ENCODE measurements around the gene EPHB1.

Gene EPHB1

GRCh38 chr3:134869153-134869726, 74.2 kb downstream of the EPHB1 start:
- DNase-seq (ENCODE audit: low read depth, low spot score) = no peak
- no peak overlapping the region for H3K4me3 ChIP-seq (ENCODE audit: low read length)

DNA sequence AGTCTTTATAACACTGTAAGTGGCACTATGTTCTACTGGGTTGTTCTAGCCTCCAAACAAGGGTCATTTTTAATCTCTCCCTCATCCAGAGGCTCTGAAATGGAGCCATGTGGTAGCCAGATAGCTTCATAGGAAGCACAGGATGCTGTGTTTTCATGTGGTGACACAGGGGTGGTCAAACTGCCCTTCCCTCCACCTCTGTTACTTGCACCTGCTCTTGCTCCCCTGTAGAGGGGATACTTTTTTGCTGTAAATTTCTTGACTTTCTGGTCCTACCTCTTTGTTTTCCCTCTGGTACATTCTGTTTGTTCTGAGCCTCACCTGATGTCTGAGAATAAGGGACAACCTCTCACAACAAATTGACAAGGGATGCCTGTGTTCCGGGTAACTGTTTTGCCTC, 76.8 kb downstream of the EPHB1 start:
- DNase-seq (ENCODE audit: low read depth, low spot score) = no peak
- no peak overlapping the region for H3K4me3 ChIP-seq (ENCODE audit: low read length)

DNA sequence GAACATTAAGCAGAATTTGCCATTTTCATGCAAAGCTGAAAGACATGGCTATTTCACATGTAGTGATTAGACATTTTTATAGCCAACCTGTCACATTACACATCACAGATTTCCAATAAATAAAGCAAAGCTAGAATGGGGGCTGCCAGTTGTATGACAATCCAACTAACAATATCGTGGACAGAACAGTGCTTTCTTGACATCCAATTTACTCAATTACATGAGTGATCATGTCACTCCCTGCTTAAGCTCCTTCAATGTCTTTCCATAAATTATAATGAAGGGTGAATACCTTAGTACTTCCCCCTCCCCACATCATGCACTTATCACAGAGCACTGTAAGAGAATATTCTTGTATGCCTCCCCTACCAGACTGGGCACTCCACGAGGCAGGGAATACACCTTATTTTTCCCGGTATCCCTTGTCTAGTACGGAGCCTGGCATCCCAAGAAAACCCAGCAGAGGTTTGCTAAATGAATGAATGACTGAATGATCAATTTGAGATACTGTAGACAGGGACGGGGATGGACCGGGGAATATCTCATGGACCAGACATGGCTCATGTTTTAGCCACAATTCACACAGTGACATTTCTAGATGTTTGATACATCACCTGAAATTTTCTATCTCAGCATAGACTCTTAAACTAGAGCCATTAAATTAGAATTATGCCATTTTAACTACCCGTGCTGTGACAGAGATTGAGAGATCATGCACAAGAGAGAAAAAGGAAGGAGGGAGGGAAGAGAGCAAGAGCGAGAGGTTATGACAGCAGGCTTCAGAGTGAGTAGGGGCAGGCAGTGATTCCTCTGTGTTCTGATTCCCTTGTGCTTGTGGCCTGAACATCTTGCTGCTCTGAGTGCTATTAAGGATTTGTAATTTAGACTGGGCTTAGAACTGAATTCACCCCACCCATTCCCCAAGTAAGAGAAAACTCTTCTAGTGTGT, 77.7 kb downstream of the EPHB1 start:
- no peak for DNase-seq (ENCODE audit: low read depth, low spot score)
- no peak overlapping the region for H3K4me3 ChIP-seq (ENCODE audit: low read length)

GRCh38 chr3:134873789-134874188, 78.7 kb downstream of the EPHB1 start:
- DNase-seq (ENCODE audit: low read depth, low spot score) = no peak

DNA sequence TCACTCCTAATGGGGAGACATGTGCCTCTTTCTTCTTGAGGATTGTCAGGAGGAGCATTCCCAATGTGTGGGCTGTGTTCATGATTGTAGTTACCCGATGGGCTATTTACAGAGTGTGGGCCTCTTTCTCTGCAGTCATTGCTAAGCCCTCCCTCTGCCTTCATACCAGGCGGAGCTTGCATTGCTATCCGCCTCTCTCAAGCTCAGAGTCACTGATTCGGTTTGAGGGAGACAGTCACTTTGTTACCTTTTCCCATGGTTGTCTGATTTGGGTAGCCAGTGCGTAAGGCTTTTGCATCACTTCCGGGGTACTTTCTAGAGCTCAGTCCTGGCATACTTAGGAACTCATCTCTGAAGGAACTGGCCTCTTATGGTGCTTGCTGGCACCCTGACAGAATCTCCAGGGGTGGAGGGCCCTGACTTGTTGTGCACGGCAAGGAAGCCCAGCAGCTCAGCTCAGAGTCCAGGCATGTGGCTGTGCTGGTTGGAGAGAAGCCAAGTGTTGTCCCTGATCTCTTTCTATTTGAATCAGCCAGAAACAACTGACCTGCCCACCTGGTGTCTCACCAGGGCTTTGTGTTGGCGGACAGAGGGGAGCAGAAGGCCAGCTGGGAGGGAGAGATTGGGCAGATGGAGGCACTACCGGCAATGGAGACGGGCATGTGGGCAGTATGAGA, 79.8 kb downstream of the EPHB1 start:
- no peak overlapping the region for H3K4me3 ChIP-seq (ENCODE audit: low read length)
- no peak for DNase-seq (ENCODE audit: low read depth, low spot score)

More at GRCh38 chr3:134873789-134874188, 78.7 kb downstream of the EPHB1 start:
- no peak overlapping the region for H3K4me3 ChIP-seq (ENCODE audit: low read length)

DNA sequence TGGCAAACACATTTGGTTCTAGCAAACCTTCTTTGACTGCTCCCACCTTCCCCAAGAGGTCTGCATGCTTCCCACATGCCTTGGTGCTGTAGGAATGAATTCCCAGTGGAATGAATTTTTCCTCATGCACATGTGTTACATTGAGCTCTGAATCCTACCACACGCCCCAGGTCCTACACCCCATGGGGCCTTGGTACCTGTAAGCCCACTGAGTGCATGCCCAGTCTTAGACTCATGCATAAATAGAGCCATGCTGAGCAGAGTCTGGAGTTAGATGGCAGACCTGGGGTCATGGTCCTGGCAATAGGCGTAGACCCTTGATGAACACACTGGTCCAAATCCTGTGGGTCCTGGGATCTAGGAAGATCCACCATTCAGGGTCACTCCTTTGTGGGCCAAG, 81.8 kb downstream of the EPHB1 start:
- DNase-seq (ENCODE audit: low read depth, low spot score) = no peak
- H3K4me3 ChIP-seq (ENCODE audit: low read length) = no peak overlapping the region

- DNase-seq (ENCODE audit: low read depth, low spot score) = no peak
- no peak overlapping the region for H3K4me3 ChIP-seq (ENCODE audit: low read length)
Measured at GRCh38 chr3:134877788-134878187, 82.7 kb downstream of the EPHB1 start.

DNA sequence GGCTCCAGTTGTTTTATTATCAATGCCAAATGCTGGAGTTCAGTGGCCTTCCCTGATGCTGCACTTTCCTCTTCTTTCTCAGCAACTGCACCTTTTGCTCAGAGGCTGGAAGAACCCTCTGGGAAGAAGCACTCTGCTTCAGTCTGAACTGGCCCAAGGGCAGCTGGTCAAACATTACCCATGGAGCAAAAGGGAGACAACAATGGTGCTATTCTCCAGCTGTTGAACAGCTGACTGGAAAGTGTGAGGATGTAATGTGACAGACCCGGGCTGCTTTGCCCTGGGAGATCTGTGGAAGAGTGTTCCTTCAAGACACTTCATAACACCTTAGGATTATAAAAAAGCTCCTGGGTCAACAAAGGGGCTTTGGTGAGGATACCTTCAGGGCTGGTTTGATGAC, 84.9 kb downstream of the EPHB1 start:
- DNase-seq (ENCODE audit: low read depth, low spot score) = no peak
- H3K4me3 ChIP-seq (ENCODE audit: low read length) = no peak overlapping the region

- no peak for DNase-seq (ENCODE audit: low read depth, low spot score)
- H3K4me3 ChIP-seq (ENCODE audit: low read length) = no peak overlapping the region
Measured at GRCh38 chr3:134880431-134880830, 85.4 kb downstream of the EPHB1 start.

DNA sequence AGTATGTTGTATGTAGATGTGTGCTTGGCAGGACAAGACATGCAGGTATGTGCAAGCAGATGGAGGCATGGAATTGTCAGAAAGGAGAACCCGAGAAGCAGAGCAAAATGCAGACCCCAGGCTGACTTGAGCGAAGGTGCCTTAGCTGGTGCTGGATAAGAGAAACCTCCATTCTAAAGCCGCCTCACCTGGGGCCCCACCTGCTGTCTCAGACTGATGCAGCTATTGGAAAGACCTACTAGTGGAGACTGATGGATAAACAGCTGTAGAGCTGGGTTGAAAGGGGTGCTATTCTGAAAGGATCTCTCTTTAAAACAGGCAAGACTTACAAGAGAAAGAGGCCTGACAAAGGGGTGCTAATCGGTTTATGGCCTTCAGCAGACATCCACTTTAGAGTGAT, 86.2 kb downstream of the EPHB1 start:
- no peak for DNase-seq (ENCODE audit: low read depth, low spot score)
- no peak overlapping the region for H3K4me3 ChIP-seq (ENCODE audit: low read length)

DNA sequence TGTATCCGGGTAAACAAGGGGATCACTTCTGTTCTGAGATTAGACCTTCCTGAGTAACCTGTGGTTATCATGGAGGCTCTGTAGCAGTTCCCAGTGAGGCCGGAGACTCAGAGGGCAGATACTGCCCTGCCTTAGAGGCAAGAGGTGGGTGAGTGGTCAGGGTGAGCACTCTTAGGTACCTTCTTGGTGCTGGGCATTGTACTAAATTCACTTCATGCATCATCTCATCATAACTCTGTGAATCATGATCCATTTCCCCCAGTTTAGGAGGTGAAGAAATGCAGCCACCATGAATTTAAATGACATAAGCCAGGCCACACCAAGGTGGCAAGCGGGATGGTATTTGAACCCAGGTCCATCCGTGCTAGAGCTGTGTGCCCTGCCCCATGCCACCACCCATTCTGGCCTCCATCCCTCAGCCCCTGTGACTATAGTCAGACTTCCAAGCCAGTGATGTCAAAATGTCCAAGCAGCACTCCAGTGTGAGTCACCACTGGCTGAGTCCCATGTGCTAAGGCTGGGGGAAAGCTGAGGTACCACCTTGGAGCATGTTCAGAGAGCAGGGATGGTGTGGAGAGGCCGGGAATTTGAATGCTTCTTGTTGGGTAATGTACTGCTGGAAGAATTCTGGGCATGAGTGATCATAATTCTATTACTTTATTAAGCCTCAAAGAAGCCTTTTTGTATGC, 88.8 kb downstream of the EPHB1 start:
- no peak for DNase-seq (ENCODE audit: low read depth, low spot score)
- H3K4me3 ChIP-seq (ENCODE audit: low read length) = no peak overlapping the region

GRCh38 chr3:134885877-134886621, 91.0 kb downstream of the EPHB1 start:
- peak; percentile 46 for DNase-seq (ENCODE audit: low read depth, low spot score)
- H3K4me3 ChIP-seq (ENCODE audit: low read length) = no peak overlapping the region

DNA sequence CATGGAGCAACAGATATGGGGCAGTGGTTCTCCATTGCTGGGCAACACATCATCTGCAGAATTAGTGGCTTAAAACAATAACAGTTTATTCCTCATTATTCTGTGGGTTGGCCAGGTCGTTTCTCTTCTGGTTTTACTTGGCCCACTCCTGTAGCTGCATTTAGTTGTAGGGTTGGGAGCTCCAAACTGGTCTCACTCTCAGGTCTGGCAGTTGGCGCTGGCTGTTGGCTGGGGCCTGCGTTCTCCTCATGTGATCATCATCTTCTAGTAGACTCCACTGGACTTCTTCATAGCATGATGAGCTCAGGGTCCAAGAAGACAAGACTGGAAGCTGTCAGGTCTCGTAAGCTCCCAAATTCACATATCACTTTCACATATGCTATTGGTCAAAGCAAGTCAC, 91.9 kb downstream of the EPHB1 start:
- no peak overlapping the region for H3K4me3 ChIP-seq (ENCODE audit: low read length)

DNA sequence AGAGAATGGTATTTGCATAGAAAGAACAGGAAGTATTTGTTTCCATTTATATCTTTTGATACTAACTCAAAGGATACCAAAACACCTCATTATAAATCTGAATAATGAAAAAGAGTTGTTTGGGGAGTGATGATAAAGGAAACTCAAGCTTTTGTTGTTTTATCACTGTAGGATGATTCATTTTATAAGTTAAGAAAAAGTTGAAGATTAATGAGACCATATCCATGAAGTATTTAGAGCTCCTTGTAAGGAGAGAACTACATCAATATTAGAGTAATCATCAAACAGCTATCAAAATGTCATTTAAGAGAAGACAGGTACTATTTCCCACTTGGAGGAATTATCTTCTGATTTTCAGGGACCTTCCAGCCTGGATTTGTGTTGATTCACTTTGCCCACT, 92.5 kb downstream of the EPHB1 start:
- no peak overlapping the region for H3K4me3 ChIP-seq (ENCODE audit: low read length)
- no peak for DNase-seq (ENCODE audit: low read depth, low spot score)

More for the DNA sequence above, 91.9 kb downstream of the EPHB1 start:
- no peak for DNase-seq (ENCODE audit: low read depth, low spot score)

DNA sequence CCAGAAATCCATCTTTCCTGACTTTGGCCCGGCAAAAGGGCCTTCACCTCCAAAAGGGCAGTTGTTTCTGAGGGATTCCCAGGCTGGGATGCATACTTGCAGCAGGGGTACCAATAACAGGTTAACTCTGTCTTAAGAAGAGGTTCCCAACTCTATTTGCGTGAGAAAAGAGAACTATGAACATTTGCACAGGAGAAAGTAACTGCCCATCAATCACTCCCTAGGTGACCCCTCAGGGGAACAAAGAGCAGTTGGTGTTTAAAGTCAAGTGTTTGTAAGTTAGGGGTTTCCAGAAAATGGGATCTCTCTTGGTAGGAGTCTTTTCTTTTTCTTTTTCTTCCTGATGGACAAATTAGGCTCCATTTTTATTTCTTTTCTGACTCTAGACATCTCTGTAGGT, 97.3 kb downstream of the EPHB1 start:
- H3K4me3 ChIP-seq (ENCODE audit: low read length) = no peak overlapping the region
- no peak for DNase-seq (ENCODE audit: low read depth, low spot score)

DNA sequence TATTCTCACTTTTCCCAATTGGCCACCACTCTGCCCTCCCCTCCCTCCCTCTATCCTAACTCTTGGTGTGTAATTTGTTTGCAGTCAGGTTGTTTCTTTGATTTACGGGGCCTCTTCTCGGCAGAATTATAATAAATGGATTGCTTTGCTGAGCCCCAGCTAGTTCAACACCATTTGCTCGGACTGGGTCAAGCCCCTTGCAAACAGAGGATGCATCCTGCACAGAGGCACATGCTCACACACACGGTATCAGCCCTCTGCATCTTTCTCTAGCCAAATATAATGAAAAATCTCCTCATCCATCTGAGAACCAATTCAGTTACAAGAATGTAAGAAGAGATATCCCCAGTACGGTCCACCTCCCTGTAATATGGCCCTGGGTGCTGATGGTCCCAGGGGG, 97.7 kb downstream of the EPHB1 start:
- no peak for DNase-seq (ENCODE audit: low read depth, low spot score)
- H3K4me3 ChIP-seq (ENCODE audit: low read length) = no peak overlapping the region

DNA sequence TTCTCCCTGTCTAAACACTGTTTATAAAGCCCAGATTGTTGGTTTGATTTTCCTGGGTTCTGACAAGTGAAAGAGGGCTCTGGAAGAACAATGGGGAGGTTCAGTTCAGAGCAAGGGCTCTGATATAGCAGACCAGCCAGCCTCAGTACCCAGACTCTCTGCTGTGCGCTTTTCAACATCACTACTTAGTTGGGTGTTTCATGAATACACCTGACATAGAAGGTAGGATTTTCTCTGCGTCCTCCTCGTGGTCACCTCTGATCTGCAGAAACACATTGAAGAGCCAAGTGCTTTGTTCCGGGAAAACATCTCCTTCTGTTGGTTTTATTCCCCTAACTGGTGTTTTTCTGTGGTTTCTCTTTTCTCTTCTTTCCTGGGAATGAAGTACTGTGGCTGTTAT, 99.5 kb downstream of the EPHB1 start:
- no peak for DNase-seq (ENCODE audit: low read depth, low spot score)
- H3K4me3 ChIP-seq (ENCODE audit: low read length) = no peak overlapping the region

- no peak overlapping the region for H3K4me3 ChIP-seq (ENCODE audit: low read length)
Measured at GRCh38 chr3:134895181-134895580, 100.1 kb downstream of the EPHB1 start.

DNA sequence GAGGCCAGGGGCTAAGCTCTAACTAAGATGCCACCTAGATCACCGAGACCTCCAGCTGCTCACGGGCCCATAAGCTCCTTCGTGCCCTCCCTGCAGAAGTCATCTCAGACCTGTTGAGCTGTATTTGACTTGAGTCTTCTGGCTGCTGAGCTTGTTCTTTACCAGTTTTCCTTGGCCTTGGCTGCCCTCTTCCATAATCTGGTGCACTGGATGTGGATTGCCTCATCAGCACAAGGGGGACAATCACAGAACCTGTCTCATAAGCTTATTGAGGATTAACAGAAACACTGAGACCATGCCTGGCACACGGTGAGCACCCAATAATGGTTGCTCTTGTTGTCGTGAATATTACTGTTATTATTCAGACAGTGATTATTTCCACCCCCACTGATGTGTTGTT, 101.1 kb downstream of the EPHB1 start:
- DNase-seq (ENCODE audit: low read depth, low spot score) = no peak
- no peak overlapping the region for H3K4me3 ChIP-seq (ENCODE audit: low read length)

More at GRCh38 chr3:134895181-134895580, 100.1 kb downstream of the EPHB1 start:
- DNase-seq (ENCODE audit: low read depth, low spot score) = no peak
